Transverse colon (tissue), 4 donors: ENCODE data around the gene ACCS.

ENCODE experiments used
- EP300 ChIP-seq: sonication (generic); formaldehyde crosslinking; IDR thresholded peaks from one replicate; pipeline ENCODE4 v1.6.1; 2017; ENCODE audit warnings: antibody characterized with exemption, low read depth
- POLR2A ChIP-seq: fragments of 450-650 bp; IDR thresholded peaks from one replicate; pipeline ENCODE4 v1.6.1; 2016; ENCODE audit warnings: antibody characterized with exemption, mild to moderate bottlenecking, moderate library complexity
- POLR2AphosphoS5 ChIP-seq, 3 donors: sonication (generic); formaldehyde crosslinking; IDR thresholded peaks; one replicate each; pipeline ENCODE4 v1.6.1; 2016; ENCODE audit warnings: antibody characterized with exemption in 3 of 3
- TF ChIP-seq, protein P1 (sequence below), 5 experiments: fragments of 200-600 bp in 3 of 5; fragments of 450-650 bp in 2 of 5; sonication (generic) in 3 of 5; IDR thresholded peaks; 1 replicate in 2 of 5; 2 replicates in 3 of 5; pipeline ENCODE4 v1.5.1; 2016 to 2017; ENCODE audit warnings: antibody characterized with exemption in 5 of 5, inconsistent platforms in 3 of 5, mild to moderate bottlenecking in 2 of 5, moderate library complexity in 1 of 5

DNA sequence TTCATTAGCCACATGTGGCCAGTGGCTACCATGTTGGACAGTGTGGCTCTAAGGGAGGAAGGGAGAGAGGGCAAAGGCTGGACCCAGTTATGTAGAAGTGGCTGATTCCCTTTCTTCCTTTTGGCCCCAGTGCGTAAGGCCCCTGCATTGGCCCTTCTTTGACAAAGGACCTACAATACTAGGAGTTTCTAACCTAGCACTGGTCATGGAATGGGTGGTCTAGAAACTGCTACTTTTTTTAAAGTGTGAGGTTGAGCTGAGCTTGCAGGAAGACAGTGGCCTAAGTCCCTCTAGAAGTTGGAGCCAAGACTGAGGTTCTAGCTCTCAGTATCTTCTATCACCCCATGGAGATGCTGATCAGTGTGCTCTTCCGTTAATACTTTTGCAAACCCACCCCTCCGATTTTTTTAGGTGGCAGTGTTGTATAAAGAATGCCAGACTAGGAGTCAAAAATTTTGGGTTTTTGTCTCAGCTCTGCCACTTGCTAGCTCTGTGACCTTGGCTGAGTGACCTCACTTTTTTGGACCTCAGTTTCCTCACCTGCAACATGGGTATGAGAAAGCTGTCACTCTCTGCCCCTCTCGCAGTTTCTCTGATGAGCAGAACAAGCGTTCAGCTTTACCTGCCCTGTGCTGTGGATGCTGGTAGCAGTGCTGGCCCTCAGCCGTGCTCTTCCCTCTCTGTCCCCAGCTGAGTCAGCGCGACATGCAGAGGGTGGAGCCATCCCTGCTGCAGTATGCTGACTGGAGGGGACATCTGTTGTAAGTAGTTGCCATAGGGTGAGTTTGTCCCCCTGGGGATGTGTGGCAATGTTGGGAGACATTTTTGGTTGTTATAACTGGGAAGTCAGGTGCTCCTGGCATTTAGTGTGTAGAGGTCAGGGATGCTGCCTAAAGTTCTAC is 6.9 kb downstream of the ACCS start:
- TF ChIP-seq, protein P1, sequence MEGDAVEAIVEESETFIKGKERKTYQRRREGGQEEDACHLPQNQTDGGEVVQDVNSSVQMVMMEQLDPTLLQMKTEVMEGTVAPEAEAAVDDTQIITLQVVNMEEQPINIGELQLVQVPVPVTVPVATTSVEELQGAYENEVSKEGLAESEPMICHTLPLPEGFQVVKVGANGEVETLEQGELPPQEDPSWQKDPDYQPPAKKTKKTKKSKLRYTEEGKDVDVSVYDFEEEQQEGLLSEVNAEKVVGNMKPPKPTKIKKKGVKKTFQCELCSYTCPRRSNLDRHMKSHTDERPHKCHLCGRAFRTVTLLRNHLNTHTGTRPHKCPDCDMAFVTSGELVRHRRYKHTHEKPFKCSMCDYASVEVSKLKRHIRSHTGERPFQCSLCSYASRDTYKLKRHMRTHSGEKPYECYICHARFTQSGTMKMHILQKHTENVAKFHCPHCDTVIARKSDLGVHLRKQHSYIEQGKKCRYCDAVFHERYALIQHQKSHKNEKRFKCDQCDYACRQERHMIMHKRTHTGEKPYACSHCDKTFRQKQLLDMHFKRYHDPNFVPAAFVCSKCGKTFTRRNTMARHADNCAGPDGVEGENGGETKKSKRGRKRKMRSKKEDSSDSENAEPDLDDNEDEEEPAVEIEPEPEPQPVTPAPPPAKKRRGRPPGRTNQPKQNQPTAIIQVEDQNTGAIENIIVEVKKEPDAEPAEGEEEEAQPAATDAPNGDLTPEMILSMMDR (IDR thresholded peaks at IDR 0.05): no peak
- TF ChIP-seq EP300 (no peak), POLR2A (no peak), POLR2AphosphoS5 (IDR thresholded peaks at IDR 0.05) (no peak)
